ENCODE data around the gene CD83.

- TF ChIP-seq EP300 (IDR thresholded peaks at IDR 0.05) (no peak), POLR2AphosphoS5 (IDR thresholded peaks at IDR 0.05) (no peak)
Measured at GRCh38 chr6:14084388-14084787, 33.2 kb upstream of the CD83 start.

Data from stomach (tissue), 4 donors.